HEK293T (cell line): ENCODE results near the gene SH3D19.

Source experiments
- CTCF ChIA-PET: fragments of 350-600 bp; formaldehyde crosslinking; extraction: SDS; loops from one replicate; lab custom pipeline; 2021; ENCODE audit warnings: antibody characterized with exemption, inconsistent platforms; lab: Yijun Ruan, JAX
- POLR2A ChIA-PET: fragments of 350-600 bp; formaldehyde crosslinking; extraction: SDS; loops from one replicate; lab custom pipeline; 2020; ENCODE audit warnings: antibody characterized with exemption, inconsistent platforms; lab: Yijun Ruan, JAX
- DNase-seq: peaks from one replicate; pipeline ENCODE4 v3.0.0; 2012; ENCODE audit warnings: mixed read lengths; ENCODE audit errors: extremely low spot score
- ARNT ChIP-seq: fragments of 450-650 bp; IDR thresholded peaks from 2 replicates; pipeline ENCODE4 v1.6.1; 2017; ENCODE audit warnings: mild to moderate bottlenecking
- BHLHE40 ChIP-seq: fragments of 450-650 bp; IDR thresholded peaks from 2 replicates; pipeline ENCODE4 v1.6.1; 2016; ENCODE audit warnings: mild to moderate bottlenecking, moderate library complexity, borderline replicate concordance
- CTBP1 ChIP-seq: fragments of 450-650 bp; IDR thresholded peaks from 2 replicates; pipeline ENCODE4 v1.6.1; 2016; ENCODE audit warnings: borderline replicate concordance
- ELF4 ChIP-seq: fragments of 450-650 bp; IDR thresholded peaks from 2 replicates; pipeline ENCODE4 v1.6.1; 2017; ENCODE audit warnings: antibody characterized with exemption
- FOXA1 ChIP-seq: fragments of 450-650 bp; IDR thresholded peaks from 2 replicates; pipeline ENCODE4 v1.6.1; 2016; ENCODE audit warnings: mild to moderate bottlenecking
- FOXK2 ChIP-seq: fragments of 450-650 bp; IDR thresholded peaks from 2 replicates; pipeline ENCODE4 v1.6.1; 2016; ENCODE audit warnings: mild to moderate bottlenecking
- FOXM1 ChIP-seq: fragments of 450-650 bp; IDR thresholded peaks from 2 replicates; pipeline ENCODE4 v1.6.1; 2017; ENCODE audit warnings: mild to moderate bottlenecking, borderline replicate concordance
- HDGF ChIP-seq: fragments of 450-650 bp; IDR thresholded peaks from 2 replicates; pipeline ENCODE4 v1.6.1; 2017; ENCODE audit warnings: antibody characterized with exemption, borderline replicate concordance
- L3MBTL2 ChIP-seq: fragments of 450-650 bp; conservative IDR thresholded peaks from 2 replicates; pipeline ENCODE4 v1.6.1; 2016; ENCODE audit warnings: mild to moderate bottlenecking
- LEF1 ChIP-seq: fragments of 450-650 bp; IDR thresholded peaks from 2 replicates; pipeline ENCODE4 v1.6.1; 2017; ENCODE audit warnings: mild to moderate bottlenecking, borderline replicate concordance
- NFRKB ChIP-seq: fragments of 450-650 bp; IDR thresholded peaks from 2 replicates; pipeline ENCODE4 v1.6.1; 2016; ENCODE audit warnings: mild to moderate bottlenecking, moderate library complexity
- PKNOX1 ChIP-seq: fragments of 450-650 bp; IDR thresholded peaks from 2 replicates; pipeline ENCODE4 v1.6.1; 2016
- SP1 ChIP-seq: fragments of 450-650 bp; IDR thresholded peaks from 2 replicates; pipeline ENCODE4 v1.6.1; 2017
- SUZ12 ChIP-seq: fragments of 450-650 bp; IDR thresholded peaks from 2 replicates; pipeline ENCODE4 v1.6.1; 2016; ENCODE audit warnings: mild to moderate bottlenecking
- TARDBP ChIP-seq: fragments of 450-650 bp; IDR thresholded peaks from 2 replicates; pipeline ENCODE4 v1.6.1; 2016
- ZNF384 ChIP-seq: fragments of 450-650 bp; IDR thresholded peaks from 2 replicates; pipeline ENCODE4 v1.6.1; 2016

SH3D19 gene

GRCh38 chr4:151358266-151358665, 32.9 kb upstream of the SH3D19 start:
- ChIA-PET POLR2A (no interaction called here), CTCF (no interaction called here)
- DNase-seq: no peak
- TF ChIP-seq FOXK2 (no peak), BHLHE40 (no peak), TARDBP (no peak), HDGF (no peak), FOXA1 (no peak), FOXM1 (no peak), NFRKB (no peak), ARNT (no peak), ELF4 (no peak), PKNOX1 (no peak), LEF1 (no peak)

- ChIA-PET CTCF (no interaction called here), POLR2A (interaction anchor here (0.9 kb wide), 1 partner anchor 31 kb away, joined by 4 read pairs; the partner anchor contains the start of gene SH3D19)
- no peak for DNase-seq
- no peak for TF ChIP-seq BHLHE40
- no peak for TF ChIP-seq LEF1
- TF ChIP-seq PKNOX1: no peak
- TF ChIP-seq L3MBTL2: no peak
- TF ChIP-seq TARDBP: no peak
- TF ChIP-seq FOXA1: no peak
- no peak for TF ChIP-seq ZNF384
- no peak for TF ChIP-seq SUZ12
- TF ChIP-seq HDGF: no peak
- TF ChIP-seq FOXK2: no peak
Observed at GRCh38 chr4:151356510-151356909, 31.1 kb upstream of the SH3D19 start.

- TF ChIP-seq ARNT: no peak
- CTCF ChIA-PET: no interaction called here
- no peak for DNase-seq
- POLR2A ChIA-PET: no interaction called here
Observed at GRCh38 chr4:151355155-151355554, 29.8 kb upstream of the SH3D19 start.

- no peak for TF ChIP-seq FOXK2
- TF ChIP-seq ARNT: no peak
- no peak for TF ChIP-seq SUZ12
- TF ChIP-seq CTBP1: no peak
- TF ChIP-seq BHLHE40: no peak
- no peak for TF ChIP-seq PKNOX1
- no peak for TF ChIP-seq ELF4
- TF ChIP-seq NFRKB: no peak
- TF ChIP-seq HDGF: no peak
- no peak for TF ChIP-seq TARDBP
- no peak for TF ChIP-seq FOXA1
- TF ChIP-seq L3MBTL2: no peak
- no peak for TF ChIP-seq LEF1
- no peak for TF ChIP-seq FOXM1
- no peak for TF ChIP-seq ZNF384
- TF ChIP-seq SP1: no peak
- DNase-seq: no peak
- CTCF ChIA-PET: interaction anchor here (0.6 to 1.1 kb wide), 2 partner anchors 8 to 71 kb away, joined by 3 read pairs; partner anchors contain the start of gene PRSS48
- POLR2A ChIA-PET: interaction anchor here (0.9 to 3.1 kb wide), 2 partner anchors 22 to 247 kb away, joined by 3 to 12 read pairs; partner anchors contain the start of gene SH3D19
Observed at GRCh38 chr4:151347490-151348235, 22.3 kb upstream of the SH3D19 start.

- ChIA-PET CTCF (interaction anchor here (0.9 to 1.1 kb wide), 2 partner anchors 8 to 300 kb away, joined by 3 read pairs; no protein-coding TSS in a partner anchor), POLR2A (no interaction called here)
- no peak for TF ChIP-seq FOXK2
- no peak for TF ChIP-seq NFRKB
- TF ChIP-seq TARDBP: no peak
- TF ChIP-seq LEF1: no peak
- no peak for TF ChIP-seq PKNOX1
- no peak for TF ChIP-seq FOXA1
- no peak for TF ChIP-seq HDGF
- TF ChIP-seq ARNT: no peak
- no peak for TF ChIP-seq BHLHE40
- no peak for TF ChIP-seq L3MBTL2
- no peak for TF ChIP-seq FOXM1
- DNase-seq: no peak
Observed at GRCh38 chr4:151344948-151345347, 19.5 kb upstream of the SH3D19 start.
